ENCODE measurements around the gene RPH3AL.

The RPH3AL gene

GRCh38 chr17:261635-262034 lies 91.0 kb downstream of the RPH3AL start:
- CTCF ChIA-PET, result no interaction called here
- DNase-seq (ENCODE audit: low spot score), result no peak
- TF ChIP-seq, protein P1, sequence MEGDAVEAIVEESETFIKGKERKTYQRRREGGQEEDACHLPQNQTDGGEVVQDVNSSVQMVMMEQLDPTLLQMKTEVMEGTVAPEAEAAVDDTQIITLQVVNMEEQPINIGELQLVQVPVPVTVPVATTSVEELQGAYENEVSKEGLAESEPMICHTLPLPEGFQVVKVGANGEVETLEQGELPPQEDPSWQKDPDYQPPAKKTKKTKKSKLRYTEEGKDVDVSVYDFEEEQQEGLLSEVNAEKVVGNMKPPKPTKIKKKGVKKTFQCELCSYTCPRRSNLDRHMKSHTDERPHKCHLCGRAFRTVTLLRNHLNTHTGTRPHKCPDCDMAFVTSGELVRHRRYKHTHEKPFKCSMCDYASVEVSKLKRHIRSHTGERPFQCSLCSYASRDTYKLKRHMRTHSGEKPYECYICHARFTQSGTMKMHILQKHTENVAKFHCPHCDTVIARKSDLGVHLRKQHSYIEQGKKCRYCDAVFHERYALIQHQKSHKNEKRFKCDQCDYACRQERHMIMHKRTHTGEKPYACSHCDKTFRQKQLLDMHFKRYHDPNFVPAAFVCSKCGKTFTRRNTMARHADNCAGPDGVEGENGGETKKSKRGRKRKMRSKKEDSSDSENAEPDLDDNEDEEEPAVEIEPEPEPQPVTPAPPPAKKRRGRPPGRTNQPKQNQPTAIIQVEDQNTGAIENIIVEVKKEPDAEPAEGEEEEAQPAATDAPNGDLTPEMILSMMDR (conservative IDR thresholded peaks at IDR 0.05; ENCODE audit: low read depth), result no peak
- POLR2A ChIA-PET (ENCODE audit: low non-redundant PET), result no interaction called here
- H3K27ac ChIP-seq, result no peak overlapping the region

GRCh38 chr17:260944-261343 lies 91.7 kb downstream of the RPH3AL start:
- POLR2A ChIA-PET (ENCODE audit: low non-redundant PET), result no interaction called here
- no peak for DNase-seq (ENCODE audit: low spot score)
- TF ChIP-seq, protein P1 (conservative IDR thresholded peaks at IDR 0.05; ENCODE audit: low read depth), result no peak
- CTCF ChIA-PET, result no interaction called here
- H3K27ac ChIP-seq, result no peak overlapping the region

DNA sequence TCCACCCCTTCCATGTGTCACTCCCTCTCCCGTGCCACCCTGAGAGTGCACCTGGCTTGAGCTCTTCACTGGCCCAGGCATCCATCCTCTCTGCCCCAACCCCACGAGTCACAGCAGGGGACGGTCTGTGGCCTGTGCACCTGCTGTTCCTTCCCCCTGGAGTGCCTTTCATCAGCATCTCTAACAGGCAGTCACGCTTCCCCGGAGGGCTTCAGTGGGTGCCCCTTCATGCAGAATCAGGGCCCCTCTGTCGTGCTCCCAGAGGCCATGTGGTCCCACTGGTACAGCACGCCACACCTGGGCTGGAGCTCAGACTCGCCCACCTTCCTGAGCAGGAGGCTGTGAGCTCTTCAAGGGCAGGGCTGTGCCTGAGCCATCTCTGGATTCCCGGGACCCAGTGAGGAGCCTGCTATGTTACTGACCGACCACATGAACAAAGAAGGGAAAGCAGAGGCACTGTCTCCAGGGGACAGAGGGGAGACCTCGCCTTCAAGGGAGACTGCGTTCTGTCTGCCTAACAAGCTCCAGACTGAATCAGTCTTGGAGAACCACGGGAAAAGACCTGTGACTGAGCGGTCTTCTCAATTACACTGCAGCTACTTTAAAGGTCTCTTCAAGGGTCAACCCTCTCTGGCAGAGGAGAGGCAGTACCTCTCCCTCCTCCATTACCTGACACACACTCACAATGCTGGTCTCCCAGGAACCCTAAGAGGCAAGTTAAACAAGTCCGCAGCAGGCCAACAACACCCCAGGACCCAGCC lies 92.4 kb downstream of the RPH3AL start:
- no peak for DNase-seq (ENCODE audit: low spot score)
- TF ChIP-seq, protein P1 (conservative IDR thresholded peaks at IDR 0.05; ENCODE audit: low read depth), result no peak
- no peak overlapping the region for H3K27ac ChIP-seq
- ChIA-PET CTCF (interaction anchor here (0.6 kb wide), 1 partner anchor 30 kb away, joined by 3 read pairs; no protein-coding TSS in a partner anchor), POLR2A (ENCODE audit: low non-redundant PET) (no interaction called here)

GRCh38 chr17:259341-259976 lies 93.1 kb downstream of the RPH3AL start:
- ChIA-PET CTCF (interaction anchor here (0.6 kb wide), 1 partner anchor 29 kb away, joined by 3 read pairs; no protein-coding TSS in a partner anchor), POLR2A (ENCODE audit: low non-redundant PET) (no interaction called here)
- no peak overlapping the region for H3K27ac ChIP-seq
- DNase-seq (ENCODE audit: low spot score), result no peak
- TF ChIP-seq, protein P1 (conservative IDR thresholded peaks at IDR 0.05; ENCODE audit: low read depth), result no peak

- TF ChIP-seq, protein P1 (conservative IDR thresholded peaks at IDR 0.05; ENCODE audit: low read depth), result no peak
- POLR2A ChIA-PET (ENCODE audit: low non-redundant PET), result no interaction called here
- DNase-seq (ENCODE audit: low spot score), result no peak
These were observed 93.7 kb downstream of the RPH3AL start for GRCh38 chr17:258906-259305.

GRCh38 chr17:258045-258734 lies 94.4 kb downstream of the RPH3AL start:
- CTCF ChIA-PET, result no interaction called here
- POLR2A ChIA-PET (ENCODE audit: low non-redundant PET), result no interaction called here

More at GRCh38 chr17:258906-259305, 93.7 kb downstream of the RPH3AL start:
- no peak overlapping the region for H3K27ac ChIP-seq
- CTCF ChIA-PET, result no interaction called here

More at GRCh38 chr17:258045-258734, 94.4 kb downstream of the RPH3AL start:
- TF ChIP-seq, protein P1 (conservative IDR thresholded peaks at IDR 0.05; ENCODE audit: low read depth), result no peak
- no peak overlapping the region for H3K27ac ChIP-seq
- no peak for DNase-seq (ENCODE audit: low spot score)
